WTC11 (cell line): Measurements from ENCODE around the gene CHL1. TPM values are rescaled to one million over a fixed set of nuclear protein-coding genes. Genes with fewer than 3 reads are reported as not detected.

Source experiments
- ATAC-seq: fragments of 200-7000 bp; cut with Tn5 transposase; 2 replicates; pipeline ENCODE4 v1.10.0; 2021; ENCODE audit warnings: mild to moderate bottlenecking, moderate library complexity
- CTCF ChIA-PET: fragments of 300-600 bp; sonication (Branson Sonifier 250); formaldehyde crosslinking; loops from one replicate; lab custom pipeline; 2021; ENCODE audit warnings: antibody characterized with exemption; lab: Charles Lee
- POLR2A ChIA-PET: fragments of 350-600 bp; sonication (Branson Sonifier 250); formaldehyde crosslinking; loops from one replicate; lab custom pipeline; 2021; ENCODE audit warnings: antibody characterized with exemption; lab: Charles Lee
- DNase-seq: peaks from one replicate; pipeline ENCODE4 v3.0.0; 2021; ENCODE audit warnings: low spot score
- H3K27ac Mint-ChIP-seq: 2 replicates; pipeline ENCODE4 v1.8.0; 2021; ENCODE audit warnings: mixed read lengths
- H3K27me3 Mint-ChIP-seq: 2 replicates; pipeline ENCODE4 v1.8.0; 2021; ENCODE audit warnings: low read depth, mild to moderate bottlenecking, moderate library complexity, mixed read lengths
- H3K36me3 Mint-ChIP-seq: 2 replicates; pipeline ENCODE4 v1.8.0; 2021; ENCODE audit warnings: mixed read lengths
- H3K4me1 Mint-ChIP-seq: 2 replicates; pipeline ENCODE4 v1.8.0; 2022; ENCODE audit warnings: mixed read lengths
- H3K4me3 Mint-ChIP-seq: 2 replicates; pipeline ENCODE4 v1.8.0; 2021; ENCODE audit warnings: mild to moderate bottlenecking, moderate library complexity, mixed read lengths
- H3K9me3 Mint-ChIP-seq: 2 replicates; pipeline ENCODE4 v1.8.0; 2021; ENCODE audit warnings: mixed read lengths
- AR ChIP-seq: fragments of 250-450 bp; sonication (Bioruptor Pico); IDR thresholded peaks from 2 replicates; pipeline ENCODE4 v1.9.0; 2021; ENCODE audit warnings: mild to moderate bottlenecking
- ATF1 ChIP-seq: sonication (generic); formaldehyde crosslinking; IDR thresholded peaks from 2 replicates; pipeline ENCODE4 v1.8.1; 2023; ENCODE audit warnings: mild to moderate bottlenecking, moderate library complexity, missing genetic modification reagents
- ATF6 ChIP-seq: sonication (generic); formaldehyde crosslinking; IDR thresholded peaks from 2 replicates; pipeline ENCODE4 v1.8.1; 2023; ENCODE audit warnings: mild to moderate bottlenecking, missing genetic modification reagents
- CBFB ChIP-seq: sonication (generic); formaldehyde crosslinking; IDR thresholded peaks from 2 replicates; pipeline ENCODE4 v1.8.1; 2022; ENCODE audit warnings: mild to moderate bottlenecking, low read depth, missing genetic modification reagents
- CDX4 ChIP-seq: fragments of 250-450 bp; sonication (Bioruptor Pico); IDR thresholded peaks from 2 replicates; pipeline ENCODE4 v1.9.0; 2021; ENCODE audit warnings: moderate library complexity, mild to moderate bottlenecking, inconsistent platforms, borderline replicate concordance
- EMX1 ChIP-seq: fragments of 250-450 bp; sonication (Bioruptor Pico); IDR thresholded peaks from 2 replicates; pipeline ENCODE4 v1.8.0; 2021; ENCODE audit warnings: mild to moderate bottlenecking
- ERG ChIP-seq: fragments of 250-450 bp; sonication (Bioruptor Pico); IDR thresholded peaks from 2 replicates; pipeline ENCODE4 v1.8.0; 2021; ENCODE audit warnings: mild to moderate bottlenecking
- FOXJ3 ChIP-seq: sonication (generic); formaldehyde crosslinking; IDR thresholded peaks from 2 replicates; pipeline ENCODE4 v1.9.0; 2021; ENCODE audit warnings: missing genetic modification reagents, mild to moderate bottlenecking, borderline replicate concordance
- FOXP1 ChIP-seq: sonication (generic); formaldehyde crosslinking; IDR thresholded peaks from 2 replicates; pipeline ENCODE4 v1.8.0; 2022; ENCODE audit warnings: missing genetic modification reagents, mild to moderate bottlenecking, moderate library complexity, borderline replicate concordance
- IRF1 ChIP-seq: sonication (generic); formaldehyde crosslinking; IDR thresholded peaks from 2 replicates; pipeline ENCODE4 v1.8.0; 2023; ENCODE audit warnings: missing genetic modification reagents
- MYBL2 ChIP-seq: sonication (generic); formaldehyde crosslinking; IDR thresholded peaks from 2 replicates; pipeline ENCODE4 v1.8.1; 2023; ENCODE audit warnings: mild to moderate bottlenecking, moderate library complexity, missing genetic modification reagents
- STAT6 ChIP-seq: sonication (generic); formaldehyde crosslinking; conservative IDR thresholded peaks from 2 replicates; pipeline ENCODE4 v1.8.1; 2023; ENCODE audit warnings: mild to moderate bottlenecking, low read depth, missing genetic modification reagents, moderate library complexity
- USF1 ChIP-seq: sonication (generic); formaldehyde crosslinking; IDR thresholded peaks from 2 replicates; pipeline ENCODE4 v1.8.0; 2022; ENCODE audit warnings: mild to moderate bottlenecking, missing genetic modification reagents
- ZSCAN18 ChIP-seq: fragments of 250-450 bp; sonication (Bioruptor Pico); IDR thresholded peaks from 2 replicates; pipeline ENCODE4 v2.1.2; 2022; ENCODE audit warnings: mild to moderate bottlenecking, moderate library complexity
- total RNA-seq: library from RNA; stranded (reverse); gene quantifications from 3 replicates; pipeline ENCODE4 v1.2.3, GENCODE V29; 2021

Gene CHL1
- total RNA-seq, 1 experiment from 2014 or later: not detected

- TF ChIP-seq AR (CRISPR knock-in tag): no peak
Measured at GRCh38 chr3:454986-455385, 258.4 kb downstream of the CHL1 start (continued).

GRCh38 chr3:458124-458523 is 261.6 kb downstream of the CHL1 start:
- ATAC-seq (no peak), DNase-seq (no peak)
- Mint-ChIP-seq H3K27ac (no peak overlapping the region), H3K4me3 (no peak overlapping the region), H3K36me3 (peaks cover 57% of the 10 kb centered on the region), H3K4me1 (no peaks in the 10 kb centered on the region), H3K9me3 (peaks cover 75% of the 10 kb centered on the region), H3K27me3 (peaks cover 3% of the 10 kb centered on the region; the same call in 1 of the 2 replicates)
- TF ChIP-seq EMX1 (CRISPR knock-in tag) (no peak), ATF6 (CRISPR knock-in tag) (no peak), ERG (CRISPR knock-in tag) (no peak), CBFB (CRISPR knock-in tag) (no peak), FOXP1 (CRISPR knock-in tag) (no peak), ATF1 (no peak), USF1 (CRISPR knock-in tag) (no peak), ZSCAN18 (CRISPR knock-in tag) (no peak), CDX4 (CRISPR knock-in tag) (no peak), MYBL2 (CRISPR knock-in tag) (no peak), FOXJ3 (no peak), STAT6 (no peak), IRF1 (no peak)
- CTCF ChIA-PET: no interaction called here
- POLR2A ChIA-PET: no interaction called here
